Measurements from ENCODE around the gene THOC1. TPM values are rescaled to one million over a fixed set of nuclear protein-coding genes. Genes with fewer than 3 reads are reported as not detected.

THOC1 gene
- total RNA-seq, 1 donor from 2014 or later = 59.5 TPM

- Histone ChIP-seq H3K27me3 (ENCODE audit: control insufficient read depth in 3 of 3, insufficient read depth in 3 of 3, low read length in 3 of 3) (peaks cover 0 to 3% (median 0%) of the 10 kb centered on the region in 3 donors), H3K4me1 (ENCODE audit: control insufficient read depth in 3 of 3, insufficient read depth in 3 of 3, low read length in 3 of 3) (no peaks in the 10 kb centered on the region), H3K4me3 (ENCODE audit: low read length in 3 of 3) (no peak overlapping the region), H3K27ac (ENCODE audit: low read depth, low read length) (no peak overlapping the region), H3K9ac (ENCODE audit: low read depth in 1 of 3, low read length in 3 of 3) (no peak overlapping the region), H3K36me3 (ENCODE audit: control insufficient read depth in 3 of 3, insufficient read depth in 3 of 3, low read length in 3 of 3) (no peaks in the 10 kb centered on the region), H3K9me3 (ENCODE audit: control insufficient read depth in 3 of 3, low read length in 3 of 3) (no peaks in the 10 kb centered on the region)
Observed at GRCh38 chr18:285817-286216, 18.0 kb upstream of the THOC1 start.

GRCh38 chr18:275486-275885 lies 7.6 kb upstream of the THOC1 start:
- peaks cover 0 to 3% (median 0%) of the 10 kb centered on the region in 3 donors for H3K9me3 ChIP-seq (ENCODE audit: control insufficient read depth in 3 of 3, low read length in 3 of 3)
- no peak overlapping the region for H3K9ac ChIP-seq (ENCODE audit: low read depth in 1 of 3, low read length in 3 of 3)
- H3K27ac ChIP-seq (ENCODE audit: low read depth, low read length) = no peak overlapping the region
- no peak overlapping the region for H3K4me3 ChIP-seq (ENCODE audit: low read length in 3 of 3)
- H3K36me3 ChIP-seq (ENCODE audit: control insufficient read depth in 3 of 3, insufficient read depth in 3 of 3, low read length in 3 of 3) = no peaks in the 10 kb centered on the region
- H3K27me3 ChIP-seq (ENCODE audit: control insufficient read depth in 3 of 3, insufficient read depth in 3 of 3, low read length in 3 of 3) = no peaks in the 10 kb centered on the region
- no peaks in the 10 kb centered on the region for H3K4me1 ChIP-seq (ENCODE audit: control insufficient read depth in 3 of 3, insufficient read depth in 3 of 3, low read length in 3 of 3)

- Histone ChIP-seq H3K27ac (ENCODE audit: low read depth, low read length) (no peak overlapping the region), H3K4me3 (ENCODE audit: low read length in 3 of 3) (no peak overlapping the region), H3K9ac (ENCODE audit: low read depth in 1 of 3, low read length in 3 of 3) (no peak overlapping the region), H3K36me3 (ENCODE audit: control insufficient read depth in 3 of 3, insufficient read depth in 3 of 3, low read length in 3 of 3) (no peaks in the 10 kb centered on the region), H3K9me3 (ENCODE audit: control insufficient read depth in 3 of 3, low read length in 3 of 3) (peaks cover 0 to 3% (median 0%) of the 10 kb centered on the region in 3 donors), H3K27me3 (ENCODE audit: control insufficient read depth in 3 of 3, insufficient read depth in 3 of 3, low read length in 3 of 3) (no peaks in the 10 kb centered on the region), H3K4me1 (ENCODE audit: control insufficient read depth in 3 of 3, insufficient read depth in 3 of 3, low read length in 3 of 3) (peaks cover 0 to under 1% (median 0%) of the 10 kb centered on the region in 3 donors)
Observed at GRCh38 chr18:274313-274712, 6.5 kb upstream of the THOC1 start.

GRCh38 chr18:273525-273924 lies 5.7 kb upstream of the THOC1 start:
- no peak overlapping the region for H3K9ac ChIP-seq (ENCODE audit: low read depth in 1 of 3, low read length in 3 of 3)
- H3K36me3 ChIP-seq (ENCODE audit: control insufficient read depth in 3 of 3, insufficient read depth in 3 of 3, low read length in 3 of 3) = no peaks in the 10 kb centered on the region
- H3K4me3 ChIP-seq (ENCODE audit: low read length in 3 of 3) = no peak overlapping the region
- H3K27ac ChIP-seq (ENCODE audit: low read depth, low read length) = no peak overlapping the region
- no peaks in the 10 kb centered on the region for H3K27me3 ChIP-seq (ENCODE audit: control insufficient read depth in 3 of 3, insufficient read depth in 3 of 3, low read length in 3 of 3)
- H3K4me1 ChIP-seq (ENCODE audit: control insufficient read depth in 3 of 3, insufficient read depth in 3 of 3, low read length in 3 of 3) = peaks cover 5 to 8% (median 6%) of the 10 kb centered on the region in 3 donors
- H3K9me3 ChIP-seq (ENCODE audit: control insufficient read depth in 3 of 3, low read length in 3 of 3) = peaks cover 0 to 2% (median 0%) of the 10 kb centered on the region in 3 donors

- Histone ChIP-seq H3K9ac (ENCODE audit: low read depth in 1 of 3, low read length in 3 of 3) (no peak overlapping the region), H3K4me3 (ENCODE audit: low read length in 3 of 3) (no peak overlapping the region), H3K27me3 (ENCODE audit: control insufficient read depth in 3 of 3, insufficient read depth in 3 of 3, low read length in 3 of 3) (no peaks in the 10 kb centered on the region), H3K36me3 (ENCODE audit: control insufficient read depth in 3 of 3, insufficient read depth in 3 of 3, low read length in 3 of 3) (no peaks in the 10 kb centered on the region), H3K9me3 (ENCODE audit: control insufficient read depth in 3 of 3, low read length in 3 of 3) (no peaks in the 10 kb centered on the region), H3K27ac (ENCODE audit: low read depth, low read length) (no peak overlapping the region), H3K4me1 (ENCODE audit: control insufficient read depth in 3 of 3, insufficient read depth in 3 of 3, low read length in 3 of 3) (peaks cover 5 to 12% (median 6%) of the 10 kb centered on the region in 3 donors)
Observed at GRCh38 chr18:272650-273049, 4.8 kb upstream of the THOC1 start.

- Histone ChIP-seq H3K9ac (ENCODE audit: low read depth in 1 of 3, low read length in 3 of 3) (no peak overlapping the region), H3K27ac (ENCODE audit: low read depth, low read length) (no peak overlapping the region), H3K4me3 (ENCODE audit: low read length in 3 of 3) (no peak overlapping the region), H3K4me1 (ENCODE audit: control insufficient read depth in 3 of 3, insufficient read depth in 3 of 3, low read length in 3 of 3) (peaks cover 5 to 19% (median 14%) of the 10 kb centered on the region in 3 donors), H3K36me3 (ENCODE audit: control insufficient read depth in 3 of 3, insufficient read depth in 3 of 3, low read length in 3 of 3) (peaks cover 3 to 4% (median 4%) of the 10 kb centered on the region in 3 donors), H3K27me3 (ENCODE audit: control insufficient read depth in 3 of 3, insufficient read depth in 3 of 3, low read length in 3 of 3) (no peaks in the 10 kb centered on the region), H3K9me3 (ENCODE audit: control insufficient read depth in 3 of 3, low read length in 3 of 3) (no peaks in the 10 kb centered on the region)
Observed at GRCh38 chr18:269480-270095, 1.7 kb upstream of the THOC1 start.

GRCh38 chr18:267380-267687 lies 513 bp downstream of the THOC1 start:
- peak overlapping the region; percentile 93 to 98 (median 98) for H3K9ac ChIP-seq (ENCODE audit: low read depth in 1 of 3, low read length in 3 of 3)
- H3K27me3 ChIP-seq (ENCODE audit: control insufficient read depth in 3 of 3, insufficient read depth in 3 of 3, low read length in 3 of 3) = no peaks in the 10 kb centered on the region
- no peaks in the 10 kb centered on the region for H3K9me3 ChIP-seq (ENCODE audit: control insufficient read depth in 3 of 3, low read length in 3 of 3)
- H3K36me3 ChIP-seq (ENCODE audit: control insufficient read depth in 3 of 3, insufficient read depth in 3 of 3, low read length in 3 of 3) = peaks cover 12 to 18% (median 16%) of the 10 kb centered on the region in 3 donors
- H3K4me3 ChIP-seq (ENCODE audit: low read length in 3 of 3) = peak overlapping the region; percentile 91 to 98 (median 97)
- peaks cover 5 to 19% (median 14%) of the 10 kb centered on the region in 3 donors for H3K4me1 ChIP-seq (ENCODE audit: control insufficient read depth in 3 of 3, insufficient read depth in 3 of 3, low read length in 3 of 3)
- H3K27ac ChIP-seq (ENCODE audit: low read depth, low read length) = peak overlapping the region; percentile 89

GRCh38 chr18:261398-262073 lies 6.3 kb downstream of the THOC1 start:
- Histone ChIP-seq H3K27ac (ENCODE audit: low read depth, low read length) (no peak overlapping the region), H3K9me3 (ENCODE audit: control insufficient read depth in 3 of 3, low read length in 3 of 3) (no peaks in the 10 kb centered on the region), H3K9ac (ENCODE audit: low read depth in 1 of 3, low read length in 3 of 3) (no peak overlapping the region), H3K27me3 (ENCODE audit: control insufficient read depth in 3 of 3, insufficient read depth in 3 of 3, low read length in 3 of 3) (no peaks in the 10 kb centered on the region), H3K36me3 (ENCODE audit: control insufficient read depth in 3 of 3, insufficient read depth in 3 of 3, low read length in 3 of 3) (peaks cover 21 to 54% (median 42%) of the 10 kb centered on the region in 3 donors), H3K4me3 (ENCODE audit: low read length in 3 of 3) (no peak overlapping the region), H3K4me1 (ENCODE audit: control insufficient read depth in 3 of 3, insufficient read depth in 3 of 3, low read length in 3 of 3) (peaks cover 0 to 3% (median 0%) of the 10 kb centered on the region in 3 donors)

- Histone ChIP-seq H3K9me3 (ENCODE audit: control insufficient read depth in 3 of 3, low read length in 3 of 3) (no peaks in the 10 kb centered on the region), H3K27me3 (ENCODE audit: control insufficient read depth in 3 of 3, insufficient read depth in 3 of 3, low read length in 3 of 3) (no peaks in the 10 kb centered on the region), H3K27ac (ENCODE audit: low read depth, low read length) (no peak overlapping the region), H3K4me1 (ENCODE audit: control insufficient read depth in 3 of 3, insufficient read depth in 3 of 3, low read length in 3 of 3) (peaks cover 0 to 3% (median 0%) of the 10 kb centered on the region in 3 donors), H3K4me3 (ENCODE audit: low read length in 3 of 3) (no peak overlapping the region), H3K9ac (ENCODE audit: low read depth in 1 of 3, low read length in 3 of 3) (no peak overlapping the region), H3K36me3 (ENCODE audit: control insufficient read depth in 3 of 3, insufficient read depth in 3 of 3, low read length in 3 of 3) (peaks cover 30 to 64% (median 52%) of the 10 kb centered on the region in 3 donors)
Observed at GRCh38 chr18:260547-260946, 7.3 kb downstream of the THOC1 start.

GRCh38 chr18:255171-255570 lies 12.7 kb downstream of the THOC1 start:
- H3K36me3 ChIP-seq (ENCODE audit: control insufficient read depth in 3 of 3, insufficient read depth in 3 of 3, low read length in 3 of 3) = peaks cover 39 to 71% (median 66%) of the 10 kb centered on the region in 3 donors

More at GRCh38 chr18:255171-255570, 12.7 kb downstream of the THOC1 start:
- Histone ChIP-seq H3K27ac (ENCODE audit: low read depth, low read length) (no peak overlapping the region), H3K4me1 (ENCODE audit: control insufficient read depth in 3 of 3, insufficient read depth in 3 of 3, low read length in 3 of 3) (no peaks in the 10 kb centered on the region), H3K27me3 (ENCODE audit: control insufficient read depth in 3 of 3, insufficient read depth in 3 of 3, low read length in 3 of 3) (no peaks in the 10 kb centered on the region), H3K9ac (ENCODE audit: low read depth in 1 of 3, low read length in 3 of 3) (no peak overlapping the region), H3K4me3 (ENCODE audit: low read length in 3 of 3) (no peak overlapping the region), H3K9me3 (ENCODE audit: control insufficient read depth in 3 of 3, low read length in 3 of 3) (no peaks in the 10 kb centered on the region)

All from skeletal muscle tissue (tissue), 4 donors.